DMS53 treated with DMSO at 0.1 percent for 48 hours (cell line): ENCODE data around the gene FZD4.
"Not testable (repeated sequence)": the region's sequence is repeated elsewhere in the genome, so short reads cannot be mapped to it uniquely, and the experiment has no call there.

Experiments used
- DNase-seq: peaks from one replicate; lab custom pipeline; 2025; ENCODE audit not compliant: unreplicated experiment; lab: John Stamatoyannopoulos, UW

FZD4 gene

DNA sequence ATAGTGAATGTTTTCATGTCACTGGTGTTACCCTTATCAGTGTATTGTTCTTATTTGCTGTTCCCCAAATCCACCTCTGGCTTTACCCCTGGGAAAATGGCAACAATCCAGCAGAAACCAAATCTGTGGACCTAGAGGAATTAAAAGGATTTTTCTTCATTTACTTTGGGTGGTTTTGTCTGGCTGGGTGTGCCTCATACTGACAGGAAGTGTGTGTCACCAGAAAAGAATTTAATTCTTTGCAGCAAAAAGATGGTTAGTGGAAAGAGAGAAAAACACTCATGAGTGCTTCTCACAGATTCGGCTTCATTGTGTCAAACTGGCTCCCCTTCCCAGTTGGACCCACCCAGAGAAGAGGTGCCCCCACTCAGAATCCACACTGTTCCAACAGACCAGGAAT lies 38.9 kb downstream of the FZD4 start:
- no peak for DNase-seq

DNA sequence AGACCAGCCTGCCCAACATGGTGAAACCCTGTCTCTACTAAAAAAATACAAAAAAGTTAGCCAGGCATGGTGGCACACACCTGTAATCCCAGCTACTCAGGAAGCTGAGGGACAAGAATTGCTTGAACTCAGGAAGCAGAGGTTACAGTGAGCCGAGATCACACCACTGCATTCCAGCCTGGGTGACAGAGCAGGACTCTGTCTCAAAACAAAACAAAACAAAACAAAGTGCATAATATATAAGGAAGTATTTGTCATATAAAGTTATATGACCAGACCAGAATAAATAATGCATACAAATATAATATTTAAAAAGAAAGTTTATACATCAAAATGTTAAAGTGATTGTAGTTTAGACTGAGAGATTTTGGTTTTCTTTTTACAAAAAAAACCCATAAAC lies 39.3 kb downstream of the FZD4 start:
- DNase-seq: not testable (repeated sequence)

DNA sequence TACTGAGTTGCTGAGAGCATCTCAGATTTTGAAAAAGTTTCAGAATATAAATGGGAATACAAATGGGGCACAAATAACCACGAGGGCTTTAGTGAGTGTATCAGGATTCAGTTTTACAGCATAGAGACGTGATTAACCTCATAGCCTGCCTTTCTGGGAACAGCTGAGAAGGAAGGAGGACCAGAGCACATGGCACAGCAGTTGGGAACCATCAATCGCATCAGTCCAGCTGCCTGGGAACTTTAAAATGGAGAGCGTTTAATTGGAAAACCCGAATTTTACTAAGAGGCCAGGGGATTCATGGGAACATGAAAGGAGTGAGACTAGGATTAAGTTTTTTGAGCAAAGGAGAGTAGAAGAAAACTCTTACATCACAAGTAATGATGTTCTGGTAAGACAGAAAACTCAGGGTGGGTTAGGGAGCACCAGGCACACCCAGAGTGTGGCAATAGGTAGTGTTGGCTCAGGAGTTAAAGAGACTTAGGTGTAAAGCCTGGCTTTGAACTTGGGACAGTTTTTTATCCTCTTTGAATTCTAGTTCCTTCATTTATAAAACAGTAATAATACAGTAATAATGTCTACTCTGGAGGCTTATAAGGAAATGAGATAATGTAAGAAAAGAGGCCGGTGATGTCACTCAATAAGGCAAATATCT lies 40.2 kb downstream of the FZD4 start:
- DNase-seq: no peak

DNA sequence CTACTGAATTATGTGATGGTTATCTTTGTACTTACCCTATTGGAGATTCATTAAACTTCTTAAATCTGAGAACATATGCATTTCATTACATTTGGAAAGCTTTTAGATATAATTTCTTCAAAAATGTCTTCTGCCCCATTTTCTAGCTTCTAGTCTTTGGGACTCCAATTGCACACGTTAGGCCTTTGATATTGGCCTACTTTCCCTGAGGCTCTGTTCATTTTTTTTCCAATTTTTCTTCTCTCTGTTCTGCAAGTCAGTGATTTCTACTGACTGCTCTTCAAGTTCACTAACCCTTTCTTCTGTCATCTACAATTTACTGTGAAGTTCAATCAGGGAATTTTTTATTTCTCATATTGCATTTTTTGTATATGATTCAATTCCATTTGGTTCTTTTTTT lies 43.0 kb downstream of the FZD4 start:
- no peak for DNase-seq

DNA sequence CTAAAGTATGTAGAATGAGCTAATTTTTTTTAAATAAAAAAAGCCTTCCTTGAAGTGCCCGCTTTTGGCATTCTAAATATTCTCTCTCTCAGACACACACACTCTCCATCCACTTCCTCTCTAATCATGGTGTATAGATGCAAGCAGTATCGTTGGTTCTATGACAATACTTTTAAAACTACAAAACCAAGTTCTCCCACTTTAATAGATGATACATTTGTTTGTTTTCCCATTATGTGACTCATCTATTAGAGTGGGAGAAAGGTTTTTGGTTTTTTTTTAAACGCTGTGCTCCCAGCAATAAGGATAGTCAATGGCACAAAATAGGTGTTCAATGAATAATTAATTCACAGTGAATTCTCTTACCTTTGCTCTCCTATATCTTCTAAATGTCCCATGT lies 44.6 kb downstream of the FZD4 start:
- peak; percentile 15 for DNase-seq

DNA sequence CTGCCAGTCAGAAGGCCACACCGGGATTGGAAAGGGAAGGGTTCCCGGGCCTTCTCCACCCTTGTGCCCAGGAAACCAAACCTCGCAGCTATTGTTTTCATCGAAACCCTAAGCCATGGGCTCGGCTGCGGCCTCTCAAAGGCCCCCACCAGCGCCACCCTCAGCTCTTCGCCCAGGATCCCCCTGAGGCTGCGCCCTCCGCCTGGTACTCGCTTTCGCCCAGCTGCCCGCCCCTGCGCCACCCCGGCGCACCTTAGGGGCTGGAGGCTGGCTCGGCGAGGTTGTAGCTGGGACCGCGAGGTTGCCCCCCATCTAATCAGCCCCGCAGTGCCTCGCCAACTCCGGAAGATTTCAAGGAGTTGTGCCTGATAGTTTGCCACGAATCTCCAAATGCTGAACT lies 49.0 kb downstream of the FZD4 start:
- no peak for DNase-seq

DNA sequence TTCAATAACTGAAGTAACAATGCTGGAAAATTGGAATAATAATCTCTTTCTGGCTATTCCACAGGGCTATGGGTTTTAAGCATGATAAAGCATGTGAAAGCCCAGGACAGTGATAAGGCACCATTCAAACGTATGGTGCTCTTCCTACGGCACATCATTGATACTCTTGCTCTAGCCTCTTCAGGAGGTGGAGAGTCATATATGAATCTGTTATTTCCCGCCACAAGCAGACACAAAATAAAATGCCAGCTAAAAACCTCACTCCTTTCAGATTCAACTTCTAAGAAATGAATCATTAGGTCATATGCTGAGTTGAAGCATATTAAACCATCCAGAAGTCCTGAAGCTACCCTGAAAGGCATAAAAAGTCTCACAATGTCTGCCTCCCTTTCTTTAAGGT lies 49.9 kb downstream of the FZD4 start:
- no peak for DNase-seq

DNA sequence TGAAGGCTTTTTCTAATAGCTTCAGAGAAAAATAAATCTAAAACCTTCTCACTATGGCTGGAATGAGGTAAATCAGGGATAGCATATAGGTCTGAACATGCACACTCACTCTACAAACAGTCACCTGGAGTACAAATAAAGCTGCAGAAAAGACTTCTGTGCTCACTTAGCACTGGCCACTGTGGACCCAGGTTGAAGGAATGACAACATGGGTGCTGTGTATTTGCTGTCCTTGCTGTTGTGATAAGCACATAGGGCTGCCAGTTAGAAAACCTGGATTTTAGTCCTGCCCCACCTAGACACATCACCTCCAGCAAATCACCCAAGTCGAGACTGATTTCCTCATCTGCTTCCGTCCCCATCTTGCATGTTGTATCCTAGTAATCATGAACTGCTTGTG lies 51.2 kb downstream of the FZD4 start:
- no peak for DNase-seq

DNA sequence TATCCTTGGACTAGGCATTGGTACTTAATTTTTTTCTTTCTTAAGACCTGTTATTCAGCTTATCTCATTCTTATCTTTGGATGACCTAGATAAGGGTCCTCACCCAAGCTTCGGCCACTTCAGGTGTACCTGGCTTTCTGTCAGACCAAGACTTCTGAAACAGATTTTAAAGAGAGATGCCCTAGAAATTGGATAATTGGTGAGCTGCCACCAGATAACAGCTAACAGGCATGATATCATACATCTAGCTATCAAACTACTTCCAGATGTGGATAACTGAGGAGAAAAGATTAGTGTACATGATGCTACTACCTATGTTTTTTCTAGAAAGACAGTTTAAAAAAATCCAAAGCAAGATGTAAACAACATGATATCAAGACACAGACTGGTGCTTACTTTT lies 52.9 kb downstream of the FZD4 start:
- DNase-seq: no peak

DNA sequence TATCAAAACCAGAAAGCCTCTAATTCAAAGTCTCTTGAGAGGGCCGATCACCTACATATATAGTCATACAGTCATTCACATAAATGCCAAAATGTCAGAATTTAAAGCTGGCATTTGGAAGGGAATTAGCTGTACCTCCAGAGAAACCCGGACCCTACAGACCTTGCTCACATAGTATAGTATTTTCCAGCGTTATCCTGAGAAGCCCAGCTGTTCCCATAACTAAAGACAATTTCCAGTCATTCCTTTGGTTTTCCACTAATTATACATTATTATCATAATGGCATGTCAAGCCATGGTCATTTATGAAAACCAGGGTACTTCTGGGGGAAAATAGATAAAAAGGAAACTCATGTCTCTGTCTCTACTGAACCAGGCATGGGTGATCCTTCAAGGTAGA lies 53.6 kb downstream of the FZD4 start:
- DNase-seq: no peak

DNA sequence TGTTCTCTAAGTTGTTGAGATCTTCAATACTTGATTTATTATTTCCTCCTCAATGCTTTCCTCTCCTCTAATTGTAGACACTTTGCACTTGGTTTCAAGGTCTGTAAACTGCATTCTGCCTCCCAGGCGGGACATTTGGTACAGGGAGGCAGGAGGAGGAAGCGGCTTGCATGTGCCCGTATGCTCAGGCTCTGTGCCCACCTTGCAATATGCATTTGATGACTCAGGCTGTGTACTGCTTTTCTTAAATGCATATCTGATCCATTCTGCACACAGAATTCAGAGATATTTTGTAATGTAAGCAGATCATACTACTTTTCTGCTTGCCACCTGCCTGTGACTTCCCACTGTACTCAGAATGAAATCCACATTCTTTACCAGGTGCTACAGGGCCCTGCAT lies 55.0 kb downstream of the FZD4 start:
- DNase-seq: no peak

DNA sequence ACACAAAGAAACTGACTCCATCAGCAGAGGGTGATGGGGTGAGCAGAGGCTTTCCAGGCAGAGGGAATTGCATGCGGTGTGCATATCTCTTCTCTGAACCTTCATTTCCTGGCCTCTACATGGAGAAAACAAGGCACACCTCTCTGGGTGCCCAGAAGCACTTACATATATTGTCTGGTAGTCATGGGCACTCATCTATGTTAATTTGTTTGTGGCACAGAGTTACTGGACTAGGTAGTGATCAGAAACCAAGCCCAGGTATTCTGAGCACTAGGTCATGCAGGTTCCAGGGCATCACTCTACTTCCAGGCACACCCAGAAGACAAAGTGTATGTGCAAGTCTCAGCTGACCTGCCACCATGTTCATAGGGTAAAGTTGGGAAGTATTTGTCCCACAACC lies 56.5 kb downstream of the FZD4 start:
- DNase-seq: no peak

DNA sequence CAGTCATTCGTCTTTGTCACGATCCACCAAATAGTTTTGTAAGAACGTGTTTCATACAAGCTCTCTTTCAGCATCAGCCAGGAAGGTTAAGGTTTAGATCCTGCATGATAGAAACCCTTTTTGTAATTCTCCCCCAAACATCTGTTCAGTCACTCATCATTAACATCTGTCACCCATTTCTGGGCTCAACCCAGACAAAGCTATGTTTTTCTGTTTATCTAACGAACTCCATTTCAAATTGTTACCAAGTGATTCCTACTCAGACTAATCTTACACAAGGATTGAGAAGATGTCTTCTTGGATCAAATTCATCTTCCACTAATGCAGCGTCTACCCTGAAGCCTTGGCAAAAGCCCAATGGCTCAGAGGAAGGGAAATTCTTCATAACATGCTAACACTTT lies 58.8 kb downstream of the FZD4 start:
- no peak for DNase-seq
